ENCODE results near the gene CHMP3. TPM values are rescaled to one million over a fixed set of nuclear protein-coding genes. Genes with fewer than 3 reads are reported as not detected.
"Not testable (repeated sequence)": the region's sequence is repeated elsewhere in the genome, so short reads cannot be mapped to it uniquely, and the experiment has no call there.

Gene CHMP3
- total RNA-seq, 4 donors from 2014 or later = 86.8 to 124 (median 108) TPM

GRCh38 chr2:86500325-86501083, 62.7 kb downstream of the CHMP3 start:
- no peaks in the 10 kb centered on the region for H3K9me3 ChIP-seq
- no peak overlapping the region for H3K4me3 ChIP-seq (replicated peaks in 1 of 3)
- intact Hi-C loops (cut with DNase I) = no loop called here
- DNase-seq = no peak
- TF ChIP-seq CTCF (IDR thresholded peaks at IDR 0.05) (no peak), POLR2A (IDR thresholded peaks at IDR 0.05) (no peak)
- H3K36me3 ChIP-seq = peaks cover 29 to 64% of the 10 kb centered on the region in 2 donors
- no peak overlapping the region for H3K27ac ChIP-seq
- no peaks in the 10 kb centered on the region for H3K27me3 ChIP-seq
- WGBS, 2 donors = 96% methylated on average over 2 of the region's 2 CpGs; no CpG with 5 or more reads in 1 of the 2 donors
- H3K4me1 ChIP-seq = no peaks in the 10 kb centered on the region

GRCh38 chr2:86499326-86499725, 63.9 kb downstream of the CHMP3 start:
- intact Hi-C loops (cut with DNase I) = no loop called here
- no peak overlapping the region for H3K4me3 ChIP-seq (replicated peaks in 1 of 3)
- TF ChIP-seq POLR2A (IDR thresholded peaks at IDR 0.05) (no peak), CTCF (IDR thresholded peaks at IDR 0.05) (no peak)
- no peak for DNase-seq
- peaks cover 29 to 53% of the 10 kb centered on the region in 2 donors for H3K36me3 ChIP-seq
- WGBS, 2 donors = 98% methylated on average over 6 of the region's 6 CpGs
- no peak overlapping the region for H3K27ac ChIP-seq
- H3K4me1 ChIP-seq = no peaks in the 10 kb centered on the region
- H3K9me3 ChIP-seq = no peaks in the 10 kb centered on the region
- no peaks in the 10 kb centered on the region for H3K27me3 ChIP-seq

- H3K27ac ChIP-seq = no peak overlapping the region
- no peak for TF ChIP-seq POLR2A (IDR thresholded peaks at IDR 0.05)
- no peak for TF ChIP-seq CTCF (IDR thresholded peaks at IDR 0.05)
- no peak for DNase-seq
- peaks cover 29 to 48% of the 10 kb centered on the region in 2 donors for H3K36me3 ChIP-seq
- H3K27me3 ChIP-seq = no peaks in the 10 kb centered on the region
- 88 to 89% methylated on average over 3 of the region's 3 CpGs for WGBS, 2 donors
- H3K4me1 ChIP-seq = no peaks in the 10 kb centered on the region
- intact Hi-C loops (cut with DNase I) = no loop called here
- H3K4me3 ChIP-seq (replicated peaks in 1 of 3) = no peak overlapping the region
- no peaks in the 10 kb centered on the region for H3K9me3 ChIP-seq
These were observed 64.6 kb downstream of the CHMP3 start for GRCh38 chr2:86498468-86499260.

- H3K27ac ChIP-seq; DNase-seq; H3K9me3 ChIP-seq; H3K4me1 ChIP-seq; intact Hi-C loops (cut with DNase I); H3K4me3 ChIP-seq (replicated peaks in 1 of 3); H3K27me3 ChIP-seq: not testable (repeated sequence)
- peaks cover 45 to 63% of the 10 kb centered on the region in 2 donors for H3K36me3 ChIP-seq
- 91 to 93% methylated on average over 3 of the region's 3 CpGs for WGBS, 2 donors
These were observed 66.9 kb downstream of the CHMP3 start for GRCh38 chr2:86496391-86496790.

- H3K4me1 ChIP-seq = peaks cover 0 to 9% of the 10 kb centered on the region in 2 donors
- DNase-seq = no peak
- no peaks in the 10 kb centered on the region for H3K9me3 ChIP-seq
- TF ChIP-seq CTCF (IDR thresholded peaks at IDR 0.05) (no peak), POLR2A (IDR thresholded peaks at IDR 0.05) (no peak)
- no peak overlapping the region for H3K4me3 ChIP-seq (replicated peaks in 1 of 3)
- intact Hi-C loops (cut with DNase I) = no loop called here
- no peaks in the 10 kb centered on the region for H3K27me3 ChIP-seq
- H3K27ac ChIP-seq = no peak overlapping the region
- peaks cover 50 to 59% of the 10 kb centered on the region in 2 donors for H3K36me3 ChIP-seq
- WGBS, 2 donors = 79 to 90% methylated on average over 1 of the region's 1 CpG
These were observed 71.2 kb downstream of the CHMP3 start for GRCh38 chr2:86492048-86492453.
